Colonic mucosa (tissue), 4 donors: ENCODE data around the gene MIEF1. TPM values are rescaled to one million over a fixed set of nuclear protein-coding genes. Genes with fewer than 3 reads are reported as not detected.

ENCODE experiments used
- DNase-seq: peaks from one replicate; pipeline ENCODE4 v3.0.0-alpha.2; 2020
- H3K27ac ChIP-seq: fragments of 200-600 bp; one replicate; pipeline ENCODE4 v1.8.0; 2021
- H3K27me3 ChIP-seq: fragments of 200-600 bp; one replicate; pipeline ENCODE4 v1.8.0; 2021
- H3K36me3 ChIP-seq: fragments of 200-600 bp; one replicate; pipeline ENCODE4 v1.8.0; 2021
- H3K4me1 ChIP-seq: fragments of 200-600 bp; one replicate; pipeline ENCODE4 v1.8.0; 2021; ENCODE audit warnings: mild to moderate bottlenecking
- H3K4me3 ChIP-seq: fragments of 200-600 bp; one replicate; pipeline ENCODE4 v1.8.0; 2021
- H3K9ac ChIP-seq, 2 donors: one replicate each; pipeline ENCODE4 v1.7.0; 2013; ENCODE audit warnings: control low read depth in 2 of 2, low read depth in 2 of 2, low read length in 2 of 2
- H3K9me3 ChIP-seq: fragments of 200-600 bp; one replicate; pipeline ENCODE4 v1.8.0; 2021
- CTCF ChIP-seq: fragments of 200-600 bp; IDR thresholded peaks from one replicate; pipeline ENCODE4 v1.8.0; 2022; ENCODE audit warnings: antibody characterized with exemption, mild to moderate bottlenecking
- intact Hi-C: fragments of 100-400 bp; cut with DNase I; formaldehyde crosslinking; loops from one replicate; pipeline ENCODE4 v1.14.1; 2022
- total RNA-seq, 2 donors: library from RNA; stranded (reverse); fragmentation: NEBNext Ultra II Directional in 1 of 2; extraction: Animal tissue kit (Norgen Biotek cat#: 25700) in 1 of 2; gene quantifications; one replicate each; pipeline ENCODE4 v1.2.1, GENCODE V29; 2021
- donor health status: healthy.
- donor health status: DM: no; HTN: no; CAD: no.
- donor health status: DM: no; HTN: no; CAD: no.

Gene MIEF1
- total RNA-seq, 2 donors from 2014 or later, result 28.6 to 36.6 TPM

GRCh38 chr22:39476664-39477063 lies 25.4 kb upstream of the MIEF1 start:
- no peak overlapping the region for H3K27ac ChIP-seq
- H3K4me1 ChIP-seq, result peaks cover 18% of the 10 kb centered on the region
- no peaks in the 10 kb centered on the region for H3K36me3 ChIP-seq
- DNase-seq, result no peak
- H3K9me3 ChIP-seq, result no peaks in the 10 kb centered on the region
- intact Hi-C loops, result no loop called here
- H3K4me3 ChIP-seq, result no peak overlapping the region
- TF ChIP-seq CTCF, result no peak
- H3K9ac ChIP-seq, result no peak overlapping the region
- no peaks in the 10 kb centered on the region for H3K27me3 ChIP-seq

- H3K27ac ChIP-seq, result no peak overlapping the region
- intact Hi-C loops, result no loop called here
- H3K36me3 ChIP-seq, result no peaks in the 10 kb centered on the region
- DNase-seq, result no peak
- no peak overlapping the region for H3K4me3 ChIP-seq
- no peak for TF ChIP-seq CTCF
- H3K9ac ChIP-seq, result no peak overlapping the region
- H3K9me3 ChIP-seq, result no peaks in the 10 kb centered on the region
- peaks cover 13% of the 10 kb centered on the region for H3K4me1 ChIP-seq
- no peaks in the 10 kb centered on the region for H3K27me3 ChIP-seq
Measured at GRCh38 chr22:39477542-39477941, 24.5 kb upstream of the MIEF1 start.

- Histone ChIP-seq H3K36me3 (no peaks in the 10 kb centered on the region), H3K9me3 (no peaks in the 10 kb centered on the region), H3K4me1 (peaks cover 13% of the 10 kb centered on the region), H3K9ac (no peak overlapping the region), H3K27me3 (no peaks in the 10 kb centered on the region), H3K27ac (no peak overlapping the region), H3K4me3 (no peak overlapping the region)
- intact Hi-C loops, result no loop called here
- TF ChIP-seq CTCF, result no peak
- DNase-seq, result no peak
Measured at GRCh38 chr22:39478441-39478850, 23.6 kb upstream of the MIEF1 start.

GRCh38 chr22:39479254-39479653 lies 22.8 kb upstream of the MIEF1 start:
- no peak for DNase-seq
- intact Hi-C loops, result no loop called here
- Histone ChIP-seq H3K36me3 (no peaks in the 10 kb centered on the region), H3K9ac (no peak overlapping the region), H3K4me1 (peaks cover 11% of the 10 kb centered on the region), H3K4me3 (no peak overlapping the region), H3K9me3 (no peaks in the 10 kb centered on the region), H3K27ac (no peak overlapping the region), H3K27me3 (no peaks in the 10 kb centered on the region)
- TF ChIP-seq CTCF, result no peak

GRCh38 chr22:39480557-39480956 lies 21.5 kb upstream of the MIEF1 start:
- intact Hi-C loops, result no loop called here
- no peak overlapping the region for H3K9ac ChIP-seq
- H3K27me3 ChIP-seq, result no peaks in the 10 kb centered on the region
- no peak overlapping the region for H3K27ac ChIP-seq
- H3K36me3 ChIP-seq, result no peaks in the 10 kb centered on the region
- H3K4me1 ChIP-seq, result no peaks in the 10 kb centered on the region
- TF ChIP-seq CTCF, result no peak
- no peak overlapping the region for H3K4me3 ChIP-seq
- no peak for DNase-seq
- H3K9me3 ChIP-seq, result no peaks in the 10 kb centered on the region

- DNase-seq, result no peak
- no peaks in the 10 kb centered on the region for H3K9me3 ChIP-seq
- H3K27ac ChIP-seq, result no peak overlapping the region
- H3K4me3 ChIP-seq, result no peak overlapping the region
- no peaks in the 10 kb centered on the region for H3K4me1 ChIP-seq
- no peak overlapping the region for H3K9ac ChIP-seq
- TF ChIP-seq CTCF, result no peak
- no peaks in the 10 kb centered on the region for H3K27me3 ChIP-seq
- H3K36me3 ChIP-seq, result no peaks in the 10 kb centered on the region
- intact Hi-C loops, result no loop called here
Measured at GRCh38 chr22:39481054-39481453, 21.0 kb upstream of the MIEF1 start.
